ENCODE results near the gene SACS.

SACS gene

GRCh38 chr13:23469951-23470421 lies 36.5 kb upstream of the SACS start:
- Histone ChIP-seq H4K20me1 (ENCODE audit: control insufficient read depth, insufficient read depth, low read depth, low read length) (no peaks in the 10 kb centered on the region), H3K79me2 (ENCODE audit: control insufficient read depth, low read length) (no peaks in the 10 kb centered on the region), H3K4me1 (ENCODE audit: control insufficient read depth, low read length) (peaks cover 12% of the 10 kb centered on the region), H3K4me3 (ENCODE audit: low read length) (no peak overlapping the region), H3K36me3 (ENCODE audit: control insufficient read depth, low read length) (no peaks in the 10 kb centered on the region), H3K27me3 (ENCODE audit: control insufficient read depth, low read length) (peaks cover 44% of the 10 kb centered on the region), H3F3A (ENCODE audit: control insufficient read depth, insufficient read depth) (no peaks in the 10 kb centered on the region), H3K4me2 (ENCODE audit: low read length) (no peak overlapping the region), H3K9me3 (ENCODE audit: control insufficient read depth, insufficient read depth, low read length) (no peaks in the 10 kb centered on the region; the same call in 1 of the 2 replicates), H3K27ac (ENCODE audit: low read depth, low read length) (no peak overlapping the region), H3K9me2 (replicated peaks; ENCODE audit: control insufficient read depth, low read length) (no peaks in the 10 kb centered on the region)
- TF ChIP-seq CTCF (IDR thresholded peaks at IDR 0.05; ENCODE audit: low read depth, low read length, poor library complexity, severe bottlenecking): no peak
- TF ChIP-seq EZH2phosphoT487 (IDR thresholded peaks at IDR 0.05; ENCODE audit: borderline replicate concordance, low read length): no peak

GRCh38 chr13:23468811-23469210 lies 35.3 kb upstream of the SACS start:
- no peaks in the 10 kb centered on the region for H4K20me1 ChIP-seq (ENCODE audit: control insufficient read depth, insufficient read depth, low read depth, low read length)

GRCh38 chr13:23467932-23468278 lies 34.4 kb upstream of the SACS start:
- Histone ChIP-seq H3K27me3 (ENCODE audit: control insufficient read depth, low read length) (peaks cover 51% of the 10 kb centered on the region), H3F3A (ENCODE audit: control insufficient read depth, insufficient read depth) (no peaks in the 10 kb centered on the region), H3K4me2 (ENCODE audit: low read length) (no peak overlapping the region), H3K36me3 (ENCODE audit: control insufficient read depth, low read length) (no peaks in the 10 kb centered on the region), H4K20me1 (ENCODE audit: control insufficient read depth, insufficient read depth, low read depth, low read length) (no peaks in the 10 kb centered on the region), H3K4me1 (ENCODE audit: control insufficient read depth, low read length) (peaks cover 12% of the 10 kb centered on the region), H3K4me3 (ENCODE audit: low read length) (no peak overlapping the region), H3K9me2 (replicated peaks; ENCODE audit: control insufficient read depth, low read length) (no peaks in the 10 kb centered on the region), H3K9me3 (ENCODE audit: control insufficient read depth, insufficient read depth, low read length) (no peaks in the 10 kb centered on the region; the same call in 1 of the 2 replicates), H3K79me2 (ENCODE audit: control insufficient read depth, low read length) (no peaks in the 10 kb centered on the region), H3K27ac (ENCODE audit: low read depth, low read length) (no peak overlapping the region)
- TF ChIP-seq EZH2phosphoT487 (IDR thresholded peaks at IDR 0.05; ENCODE audit: borderline replicate concordance, low read length) (no peak), CTCF (IDR thresholded peaks at IDR 0.05; ENCODE audit: low read depth, low read length, poor library complexity, severe bottlenecking) (no peak)

More at GRCh38 chr13:23468811-23469210, 35.3 kb upstream of the SACS start:
- no peaks in the 10 kb centered on the region for H3K79me2 ChIP-seq (ENCODE audit: control insufficient read depth, low read length)
- peaks cover 12% of the 10 kb centered on the region for H3K4me1 ChIP-seq (ENCODE audit: control insufficient read depth, low read length)
- no peak overlapping the region for H3K4me3 ChIP-seq (ENCODE audit: low read length)
- H3K9me2 ChIP-seq (replicated peaks; ENCODE audit: control insufficient read depth, low read length): no peaks in the 10 kb centered on the region
- no peak for TF ChIP-seq CTCF (IDR thresholded peaks at IDR 0.05; ENCODE audit: low read depth, low read length, poor library complexity, severe bottlenecking)
- H3K27ac ChIP-seq (ENCODE audit: low read depth, low read length): no peak overlapping the region
- H3K27me3 ChIP-seq (ENCODE audit: control insufficient read depth, low read length): peaks cover 49% of the 10 kb centered on the region
- no peak overlapping the region for H3K4me2 ChIP-seq (ENCODE audit: low read length)
- no peaks in the 10 kb centered on the region; the same call in 1 of the 2 replicates for H3K9me3 ChIP-seq (ENCODE audit: control insufficient read depth, insufficient read depth, low read length)
- H3F3A ChIP-seq (ENCODE audit: control insufficient read depth, insufficient read depth): no peaks in the 10 kb centered on the region
- no peaks in the 10 kb centered on the region for H3K36me3 ChIP-seq (ENCODE audit: control insufficient read depth, low read length)
